ENCODE results near the gene GLP2R.

Gene GLP2R

DNA sequence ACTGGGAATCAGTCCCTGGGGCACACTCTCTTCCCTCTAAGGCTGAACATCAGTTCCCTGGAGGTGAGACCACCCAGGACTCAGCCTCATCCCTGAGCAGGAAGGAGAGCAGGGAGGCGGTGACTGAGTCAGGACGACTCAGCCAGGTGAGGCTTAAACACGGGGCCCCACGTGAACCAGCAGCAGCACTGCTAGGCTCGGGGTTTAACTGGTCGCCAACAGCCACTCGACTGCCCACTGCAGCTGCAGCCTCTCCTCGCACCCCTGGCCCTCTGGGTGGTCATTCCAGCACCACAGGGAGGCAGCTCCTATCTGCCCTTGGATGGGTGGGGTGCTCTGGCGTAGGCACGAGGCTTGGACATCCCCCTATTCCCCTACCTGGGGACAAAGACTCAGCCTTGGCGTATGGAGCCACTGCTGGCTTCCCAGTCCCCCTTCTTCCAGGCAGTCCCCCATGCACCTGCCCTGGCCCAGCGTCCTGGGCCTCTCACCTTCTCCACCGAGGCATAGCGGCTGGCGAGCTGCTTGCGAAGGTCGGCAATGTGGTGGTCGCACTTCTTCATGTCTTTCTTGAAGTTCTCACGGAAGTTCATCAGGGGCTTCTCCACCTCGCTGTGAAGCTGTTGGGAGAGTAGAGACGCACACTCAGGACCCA lies 100.6 kb downstream of the GLP2R start:
- no peak for DNase-seq

DNA sequence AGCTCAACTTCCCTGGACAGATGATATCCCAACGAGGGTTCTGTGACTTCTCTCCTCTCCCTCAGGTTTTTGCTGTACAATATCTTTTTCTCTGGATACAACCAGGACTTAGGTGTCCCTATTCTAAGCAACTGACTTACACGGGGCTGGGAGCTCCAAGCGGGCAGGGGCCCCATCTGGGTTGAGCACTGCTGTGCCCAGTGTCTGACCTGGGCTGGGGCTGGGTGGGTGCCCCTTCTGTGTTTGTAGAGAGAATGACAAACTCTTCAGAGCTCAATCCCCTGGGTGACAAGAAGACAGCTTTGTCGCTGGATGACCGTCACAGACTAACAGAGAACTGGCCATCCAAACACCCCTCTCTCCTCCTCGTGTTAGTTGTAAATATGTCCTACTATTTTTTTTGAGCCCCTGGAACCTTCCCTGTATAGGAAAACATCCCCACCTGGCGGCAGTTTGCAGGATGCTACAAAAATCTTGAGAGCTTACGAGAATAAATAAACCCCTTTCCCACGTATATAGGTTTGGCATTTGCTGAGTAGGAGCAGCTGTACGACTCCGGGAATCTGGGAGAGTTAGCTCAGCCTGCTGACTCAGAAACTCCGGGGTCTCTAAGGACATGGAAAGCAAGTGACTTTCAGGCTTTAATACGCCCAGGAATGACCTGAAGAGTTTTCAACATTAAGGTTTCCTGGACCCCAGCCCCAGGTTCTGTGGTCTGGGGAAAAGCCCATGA lies 103.0 kb downstream of the GLP2R start:
- DNase-seq = no peak

DNA sequence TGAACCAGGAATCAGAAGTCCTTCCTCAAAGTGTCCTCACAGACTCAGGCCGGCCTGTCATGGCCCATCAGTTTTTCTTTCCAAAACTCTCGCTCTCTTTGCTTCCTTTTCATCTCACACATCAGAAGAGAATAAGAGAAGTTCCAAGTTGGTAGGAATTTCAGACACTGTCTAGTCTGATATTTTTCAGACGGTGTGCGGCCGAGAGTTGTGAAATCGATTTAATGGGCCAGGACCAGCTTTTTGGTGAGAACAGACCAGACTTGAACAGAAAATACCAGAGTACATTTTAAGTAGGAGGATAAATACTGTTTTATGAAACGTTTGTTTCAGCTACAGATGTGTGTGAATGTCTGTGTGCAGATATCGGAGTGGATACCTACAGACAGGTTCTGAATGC lies 104.1 kb downstream of the GLP2R start:
- no peak for DNase-seq

DNA sequence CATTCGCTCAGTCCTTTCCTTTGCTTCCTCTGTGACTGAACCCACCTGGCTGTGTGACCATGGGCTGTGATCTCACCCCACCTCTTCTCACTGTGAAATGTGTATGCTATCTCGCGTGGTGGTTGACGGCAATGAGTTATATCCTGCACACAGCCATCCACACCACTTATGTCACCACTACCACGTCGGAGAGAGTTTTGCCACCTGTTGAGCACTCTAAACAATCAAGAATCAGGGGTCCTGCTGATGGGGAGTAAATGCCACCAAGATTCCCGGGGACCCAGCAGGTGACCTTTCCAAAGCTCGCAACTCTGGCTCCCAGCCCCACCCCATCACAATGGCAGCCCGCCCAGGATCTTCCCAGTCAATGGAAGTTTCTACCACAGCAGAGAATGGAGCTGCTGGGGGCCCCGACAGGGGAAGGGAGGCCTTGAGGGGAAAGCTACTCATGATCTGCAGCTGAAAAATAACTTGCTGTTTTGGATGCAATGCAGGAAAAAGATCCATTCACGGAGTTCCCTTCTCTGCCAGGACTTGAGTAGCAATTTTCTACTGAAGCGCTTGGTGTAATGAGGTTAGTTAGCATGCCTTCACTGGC lies 105.5 kb downstream of the GLP2R start:
- no peak for DNase-seq

DNA sequence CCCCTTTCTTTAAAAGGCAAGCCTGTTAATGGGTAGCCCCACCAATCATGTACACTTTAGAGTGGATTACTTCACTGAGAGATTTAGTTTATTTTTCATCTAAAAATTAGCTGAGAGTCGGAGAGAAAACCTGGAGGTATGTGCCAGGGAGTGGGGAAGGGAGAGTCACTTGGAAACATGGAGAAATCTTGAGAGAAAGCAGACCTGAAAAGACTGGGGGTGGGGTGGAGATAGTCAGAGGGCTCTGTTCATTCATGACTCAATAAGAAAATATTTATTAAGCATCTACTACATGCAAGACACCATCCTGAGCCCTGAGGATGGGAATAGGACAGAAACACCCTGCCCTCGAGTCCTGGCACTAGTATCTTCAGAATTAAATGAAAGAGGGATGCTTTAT lies 106.8 kb downstream of the GLP2R start:
- DNase-seq = no peak

DNA sequence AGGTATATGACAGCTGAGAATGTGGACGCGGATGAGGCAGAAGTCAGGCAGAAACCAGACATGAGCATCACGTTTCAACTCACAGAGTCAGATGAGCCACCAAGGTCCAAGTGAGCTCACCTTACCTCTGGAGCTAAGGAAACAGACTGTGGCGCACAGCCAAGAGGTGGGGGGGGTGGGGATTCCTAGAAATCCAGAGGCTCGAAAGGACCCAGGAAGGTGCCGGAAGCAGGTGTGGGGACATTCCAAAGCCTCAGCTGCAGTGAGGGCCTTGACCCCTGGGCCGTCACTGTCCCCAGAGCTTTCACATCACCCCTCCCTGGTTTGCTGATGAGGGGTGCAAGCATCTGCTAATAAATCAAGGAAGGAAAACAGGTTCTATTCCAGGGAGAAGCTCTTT lies 108.6 kb downstream of the GLP2R start:
- DNase-seq = no peak

DNA sequence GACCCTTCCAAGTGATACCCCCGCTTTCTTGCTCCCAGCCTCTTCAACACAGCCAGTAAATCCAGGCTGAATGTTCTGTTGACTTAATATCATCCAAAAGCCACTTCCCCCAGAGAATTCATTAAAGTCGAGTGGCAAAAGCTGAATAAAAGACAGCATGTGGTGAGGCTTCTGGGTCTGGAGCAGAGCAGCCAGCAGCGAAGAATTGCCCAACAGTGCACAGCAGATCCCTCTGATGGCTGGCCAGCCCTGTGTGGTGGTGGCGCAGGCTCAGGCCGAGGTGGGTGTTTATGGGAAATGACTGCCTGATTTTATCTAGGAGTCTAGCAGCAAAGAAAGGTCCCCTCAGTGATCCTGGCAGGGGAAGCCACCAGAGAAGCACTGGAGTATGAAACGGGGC lies 109.7 kb downstream of the GLP2R start:
- DNase-seq = no peak

DNA sequence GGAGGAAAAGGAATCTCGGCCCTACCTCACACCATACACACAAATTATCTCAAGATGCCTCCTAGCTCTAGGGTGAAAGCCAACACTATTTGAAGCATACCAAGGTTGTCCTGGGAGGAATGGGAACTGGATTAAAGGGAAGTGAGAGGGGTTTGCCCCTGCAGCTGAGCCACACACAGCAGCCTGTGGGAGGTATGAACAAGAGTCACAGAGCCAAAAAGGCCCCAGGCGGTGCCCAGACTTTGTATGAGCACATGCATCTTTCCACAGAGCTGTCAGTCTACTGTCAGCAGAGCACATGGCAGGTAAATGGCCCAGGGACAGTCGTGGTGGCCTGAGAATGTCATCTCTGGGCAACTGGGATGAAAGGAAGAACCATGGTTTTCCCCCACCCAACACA lies 110.4 kb downstream of the GLP2R start:
- no peak for DNase-seq

DNA sequence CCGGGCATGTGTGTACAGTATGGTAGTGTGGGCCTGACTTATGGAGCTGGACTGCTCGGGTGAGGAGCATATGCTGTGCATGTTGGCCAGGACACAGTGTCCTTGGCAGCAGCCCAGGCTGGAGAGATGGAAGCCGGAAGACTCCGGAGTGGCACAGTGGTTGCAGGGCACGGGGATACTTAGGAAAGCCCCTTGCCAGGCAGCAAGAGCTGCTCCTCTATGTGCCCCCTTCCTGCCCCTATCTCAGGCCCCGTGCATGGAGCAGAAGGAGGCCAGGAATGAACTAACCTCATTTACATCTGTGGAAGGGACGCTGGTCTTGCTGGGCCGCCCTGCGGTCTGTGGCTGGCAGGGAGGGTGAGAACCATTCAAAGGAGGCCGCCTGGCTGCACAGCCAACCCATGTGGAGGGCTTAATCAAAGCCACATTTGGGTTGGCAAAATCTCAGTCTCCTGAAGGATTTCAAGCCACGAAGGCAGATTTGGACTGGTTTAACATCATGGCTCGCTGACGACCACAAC lies 111.6 kb downstream of the GLP2R start:
- no peak for DNase-seq

DNA sequence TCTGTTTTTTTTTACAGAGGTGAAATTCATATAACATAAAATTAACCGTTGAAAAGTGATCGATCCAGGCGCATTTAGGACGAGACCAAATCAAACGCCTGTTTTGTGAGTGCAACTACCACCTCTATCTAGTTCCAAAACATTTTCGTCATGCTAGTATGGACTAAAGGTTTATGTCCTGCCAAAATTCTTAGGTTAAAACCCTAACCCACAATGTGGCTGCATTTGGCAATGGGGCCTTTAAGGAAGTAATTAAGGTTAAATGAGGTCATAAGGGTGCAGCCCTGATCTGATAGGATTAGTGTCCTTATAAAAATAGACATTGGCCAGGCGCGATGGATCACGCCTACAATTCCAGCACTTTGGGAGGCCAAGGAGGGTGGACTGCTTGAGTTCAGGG lies 112.2 kb downstream of the GLP2R start:
- DNase-seq = no peak

DNA sequence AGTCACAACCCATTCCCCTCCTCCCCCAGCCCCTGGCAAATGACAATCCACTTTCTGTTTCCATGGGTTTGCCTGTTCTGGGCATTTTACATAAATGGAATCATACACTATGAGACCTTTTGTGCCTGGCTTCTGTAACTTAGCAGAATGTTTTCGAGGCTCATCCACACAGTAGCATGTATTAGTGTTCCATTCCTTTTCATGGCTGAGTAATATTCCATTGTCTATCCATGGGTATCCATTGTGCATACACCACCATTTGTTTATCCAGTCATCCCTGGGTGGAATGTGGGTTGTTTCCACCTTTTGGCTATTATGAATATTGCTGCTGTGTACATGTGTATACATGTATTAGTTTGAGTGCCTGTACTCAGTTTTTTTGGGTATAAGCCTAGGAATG lies 113.0 kb downstream of the GLP2R start:
- no peak for DNase-seq

DNA sequence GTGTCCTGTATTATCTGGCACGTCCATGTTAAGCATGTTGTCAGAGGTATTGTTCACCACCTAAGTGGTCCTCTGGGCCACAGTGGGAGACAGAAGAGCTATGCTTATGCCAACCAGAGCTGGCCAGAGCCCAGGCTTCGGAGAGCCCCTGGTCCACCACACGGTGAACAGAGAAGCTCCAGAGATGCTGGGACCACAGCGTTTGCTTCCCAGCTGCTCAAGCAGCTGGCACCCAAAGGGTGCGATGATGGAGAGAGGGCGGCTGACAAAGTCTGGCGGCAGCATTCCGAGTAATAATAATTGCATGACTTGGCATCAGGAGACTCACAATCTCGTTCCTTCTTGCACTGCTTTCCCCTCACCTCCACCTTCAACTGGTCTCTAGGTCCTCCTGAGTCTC lies 115.1 kb downstream of the GLP2R start:
- DNase-seq = no peak

DNA sequence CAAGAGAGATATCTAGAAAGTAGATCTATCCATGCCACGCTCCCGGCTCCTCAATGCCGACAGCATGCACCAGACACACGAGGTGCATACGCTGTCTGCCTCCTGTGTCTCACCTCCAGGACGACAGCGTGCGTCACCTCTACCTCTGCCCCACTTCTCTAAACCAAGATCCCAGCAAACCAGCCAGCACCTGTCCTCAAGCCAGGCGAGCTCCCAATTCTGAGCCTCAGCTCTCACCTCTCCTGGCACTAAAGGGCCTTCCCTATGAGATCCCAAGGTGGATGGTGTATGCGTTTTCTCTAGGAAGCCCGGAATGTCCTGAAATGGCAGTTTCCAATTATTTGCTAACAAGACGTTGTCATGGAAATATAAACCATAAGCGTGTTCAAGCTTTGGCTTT lies 115.6 kb downstream of the GLP2R start:
- DNase-seq = no peak

All from stimulated activated CD4-positive, alpha-beta T cell treated with anti-CD3 and anti-CD28 coated beads, Interleukin-4, amount 100 ng/mL, for 4 hours (primary cell).